Type B pancreatic cell (in vitro differentiated cells): ENCODE results near the gene EGLN3. TPM values are rescaled to one million over a fixed set of nuclear protein-coding genes. Genes with fewer than 3 reads are reported as not detected.

Experiments
- DNase-seq: peaks from one replicate; pipeline ENCODE4 v3.0.0; 2021; ENCODE audit warnings: mixed read lengths; ENCODE audit not compliant: unreplicated experiment; ENCODE audit errors: extremely low spot score
- H3K27ac Mint-ChIP-seq: 2 replicates; pipeline ENCODE4 v1.8.0; 2021; ENCODE audit warnings: mild to moderate bottlenecking, mixed read lengths
- H3K27me3 Mint-ChIP-seq: 2 replicates; pipeline ENCODE4 v1.8.0; 2021; ENCODE audit warnings: mixed read lengths
- H3K36me3 Mint-ChIP-seq: 2 replicates; pipeline ENCODE4 v1.8.0; 2021; ENCODE audit warnings: mixed read lengths
- H3K4me1 Mint-ChIP-seq: one replicate; pipeline ENCODE4 v1.8.0; 2021; ENCODE audit warnings: mixed read lengths; ENCODE audit not compliant: unreplicated experiment
- H3K4me3 Mint-ChIP-seq: 2 replicates; pipeline ENCODE4 v1.8.0; 2021; ENCODE audit warnings: mild to moderate bottlenecking, mixed read lengths
- H3K9me3 Mint-ChIP-seq: 2 replicates; pipeline ENCODE4 v1.8.0; 2021; ENCODE audit warnings: mixed read lengths
- CTCF ChIP-seq: fragments of 200-600 bp; sonication (generic); conservative IDR thresholded peaks from 2 replicates; pipeline ENCODE4 v1.5.0; 2021; ENCODE audit warnings: antibody characterized with exemption, mild to moderate bottlenecking
- total RNA-seq: library from RNA; stranded (reverse); gene quantifications from 2 replicates; pipeline ENCODE4 v1.2.1, GENCODE V29; 2021; ENCODE audit warnings: low replicate concordance

The EGLN3 gene
- total RNA-seq, 1 donor from 2014 or later = 13.6 TPM

DNA sequence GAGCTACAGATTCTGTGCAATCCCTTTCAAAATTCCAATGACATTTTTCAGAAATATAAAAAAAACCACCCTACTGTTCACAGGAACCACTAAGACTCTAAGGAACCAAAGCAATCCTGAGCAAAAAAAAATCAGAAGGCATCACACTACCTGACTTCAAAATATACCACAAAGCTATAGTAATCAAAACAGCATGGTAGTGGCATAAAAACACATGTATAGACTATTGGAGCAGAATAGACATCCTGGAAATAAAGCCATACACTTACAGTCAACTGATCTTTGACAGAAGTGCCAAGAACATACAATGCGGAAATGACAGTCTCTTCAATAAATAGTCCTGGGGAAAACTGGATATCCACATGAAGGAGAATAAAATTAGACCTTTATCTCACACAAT, 56.5 kb downstream of the EGLN3 start:
- Mint-ChIP-seq H3K27ac (no peak overlapping the region), H3K27me3 (no peaks in the 10 kb centered on the region), H3K4me1 (no peaks in the 10 kb centered on the region), H3K4me3 (no peak overlapping the region), H3K9me3 (no peaks in the 10 kb centered on the region), H3K36me3 (no peaks in the 10 kb centered on the region)
- TF ChIP-seq CTCF = no peak
- no peak for DNase-seq

DNA sequence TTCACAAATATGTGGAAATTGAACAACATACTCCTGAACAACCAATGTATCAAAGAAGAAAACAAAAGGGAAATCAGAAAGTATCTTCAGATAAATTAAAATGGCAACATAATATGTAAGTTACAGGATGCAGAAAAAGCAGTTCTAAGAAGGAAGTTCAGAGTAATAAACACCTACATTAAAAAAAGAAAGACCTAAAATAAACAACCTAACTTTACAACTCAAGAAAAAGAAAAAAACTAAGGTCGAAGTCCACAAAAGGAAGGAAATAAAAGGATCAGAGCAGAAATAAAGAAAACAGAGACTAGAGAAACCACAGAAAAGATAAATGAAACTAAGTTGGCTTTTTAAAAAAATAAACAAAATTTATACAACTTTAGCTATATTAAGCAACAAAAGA, 59.2 kb downstream of the EGLN3 start:
- no peak overlapping the region for H3K27ac Mint-ChIP-seq
- H3K9me3 Mint-ChIP-seq = no peaks in the 10 kb centered on the region
- H3K4me1 Mint-ChIP-seq = no peaks in the 10 kb centered on the region
- H3K36me3 Mint-ChIP-seq = no peaks in the 10 kb centered on the region
- no peaks in the 10 kb centered on the region for H3K27me3 Mint-ChIP-seq
- no peak overlapping the region for H3K4me3 Mint-ChIP-seq
- DNase-seq = no peak
- no peak for TF ChIP-seq CTCF

GRCh38 chr14:33884916-33885315, 66.0 kb downstream of the EGLN3 start:
- no peak for TF ChIP-seq CTCF
- Mint-ChIP-seq H3K27me3 (no peaks in the 10 kb centered on the region), H3K27ac (no peak overlapping the region), H3K9me3 (no peaks in the 10 kb centered on the region), H3K36me3 (no peaks in the 10 kb centered on the region), H3K4me1 (no peaks in the 10 kb centered on the region), H3K4me3 (no peak overlapping the region)
- no peak for DNase-seq

DNA sequence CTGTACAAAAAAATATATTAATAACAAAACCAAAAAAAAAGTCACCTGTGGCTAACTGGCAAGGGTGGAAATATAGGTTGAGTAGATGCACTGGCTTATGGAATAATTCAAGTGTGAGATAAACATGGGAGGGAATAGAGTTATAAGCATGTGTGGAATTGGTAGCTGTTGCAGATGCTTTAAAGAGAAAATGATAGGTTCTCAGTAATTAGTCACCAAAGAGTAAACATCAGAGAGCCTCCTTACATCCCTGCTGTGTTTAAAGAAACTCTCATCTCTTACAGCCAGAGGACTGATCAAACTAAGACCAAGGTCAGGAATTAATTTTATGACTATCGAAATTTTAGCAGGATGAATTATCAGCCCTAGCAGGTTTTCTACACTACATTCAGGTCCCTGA, 70.5 kb downstream of the EGLN3 start:
- no peak for TF ChIP-seq CTCF
- Mint-ChIP-seq H3K36me3 (peaks cover 4% of the 10 kb centered on the region), H3K27me3 (no peaks in the 10 kb centered on the region), H3K4me1 (no peaks in the 10 kb centered on the region), H3K27ac (no peak overlapping the region), H3K4me3 (no peak overlapping the region), H3K9me3 (peaks cover 4% of the 10 kb centered on the region)
- DNase-seq = no peak

GRCh38 chr14:33879684-33880286, 71.1 kb downstream of the EGLN3 start:
- Mint-ChIP-seq H3K36me3 (peaks cover 4% of the 10 kb centered on the region), H3K27me3 (no peaks in the 10 kb centered on the region), H3K9me3 (peaks cover 4% of the 10 kb centered on the region), H3K4me3 (no peak overlapping the region), H3K4me1 (no peaks in the 10 kb centered on the region), H3K27ac (no peak overlapping the region)
- TF ChIP-seq CTCF = no peak
- no peak for DNase-seq

DNA sequence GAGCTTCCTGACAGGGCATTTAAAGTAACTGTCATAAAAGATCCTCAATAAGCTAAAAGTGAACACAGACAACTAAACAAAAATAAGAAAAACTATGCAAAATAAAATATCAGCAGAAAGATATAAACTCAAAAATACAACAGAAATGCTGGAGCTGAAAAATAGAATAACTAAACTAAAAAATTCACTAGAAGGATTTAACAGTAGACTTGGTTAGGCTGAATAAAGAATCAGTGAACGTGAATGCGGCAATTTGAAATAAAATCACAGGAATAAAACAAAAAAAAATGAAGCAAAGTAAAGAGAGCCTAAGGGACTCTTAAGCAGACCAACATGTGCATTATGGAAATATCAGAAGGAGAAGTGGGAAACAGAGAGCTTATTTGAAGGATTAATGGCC, 74.6 kb downstream of the EGLN3 start:
- no peak for DNase-seq
- Mint-ChIP-seq H3K27me3 (no peaks in the 10 kb centered on the region), H3K27ac (no peak overlapping the region), H3K4me1 (no peaks in the 10 kb centered on the region), H3K9me3 (peaks cover 4% of the 10 kb centered on the region), H3K36me3 (peaks cover 8% of the 10 kb centered on the region), H3K4me3 (no peak overlapping the region)
- TF ChIP-seq CTCF = no peak
